DND-41 (cell line): ENCODE measurements around the gene IDH1.
A peak's percentile ranks its signal among the peaks of the same experiment; 100 is the strongest.
"Not testable (repeated sequence)": the region's sequence is repeated elsewhere in the genome, so short reads cannot be mapped to it uniquely, and the experiment has no call there.

ENCODE experiments used
- ATAC-seq: fragments of 200-7000 bp; cut with Tn5 transposase; 3 replicates; pipeline ENCODE4 v1.9.1; 2021; ENCODE audit warnings: low read depth; ENCODE audit not compliant: insufficient read depth
- DNase-seq: peaks from one replicate; pipeline ENCODE4 v3.0.0-alpha.2; 2020
- H2AFZ ChIP-seq: 2 replicates; pipeline ENCODE4 v1.6.0; 2012; ENCODE audit warnings: low read depth, low read length
- H3K27ac ChIP-seq: 2 replicates; pipeline ENCODE4 v1.5.1; 2012; ENCODE audit warnings: low read length, inconsistent platforms
- H3K27me3 ChIP-seq: fragments of 200-600 bp; sonication (generic); 2 replicates; pipeline ENCODE4 v1.6.0; 2012; ENCODE audit warnings: low read length, mild to moderate bottlenecking, inconsistent platforms; ENCODE audit not compliant: insufficient read depth, poor library complexity
- H3K36me3 ChIP-seq: 2 replicates; pipeline ENCODE4 v1.5.1; 2012; ENCODE audit warnings: low read length, inconsistent platforms; ENCODE audit not compliant: insufficient read depth
- H3K4me1 ChIP-seq: 2 replicates; pipeline ENCODE4 v1.5.1; 2012; ENCODE audit warnings: mild to moderate bottlenecking, low read length; ENCODE audit not compliant: insufficient read depth
- H3K4me2 ChIP-seq: 2 replicates; pipeline ENCODE4 v1.6.0; 2012; ENCODE audit warnings: mild to moderate bottlenecking, moderate library complexity, low read length, inconsistent platforms; ENCODE audit not compliant: insufficient read depth
- H3K4me3 ChIP-seq, 2 experiments: fragments of 200-600 bp in 1 of 2; shearing (Covaris generic) in 1 of 2; 2 replicates each; pipeline ENCODE4 v1.5.1; 2012 to 2016; ENCODE audit warnings: inconsistent platforms in 2 of 2, low read length in 2 of 2, mild to moderate bottlenecking in 2 of 2, low read depth in 1 of 2, moderate library complexity in 1 of 2
- H3K79me2 ChIP-seq: 2 replicates; pipeline ENCODE4 v1.6.0; 2012; ENCODE audit warnings: low read length, inconsistent platforms; ENCODE audit not compliant: insufficient read depth
- H3K9ac ChIP-seq: 2 replicates; pipeline ENCODE4 v1.6.0; 2012; ENCODE audit warnings: low read depth, mild to moderate bottlenecking, inconsistent platforms, low read length, moderate library complexity
- H3K9me3 ChIP-seq: 2 replicates; pipeline ENCODE4 v1.5.1; 2012; ENCODE audit warnings: low read length, moderate library complexity, mild to moderate bottlenecking, inconsistent platforms; ENCODE audit not compliant: insufficient read depth, severe bottlenecking
- H4K20me1 ChIP-seq: 2 replicates; pipeline ENCODE4 v1.6.0; 2012; ENCODE audit warnings: low read length; ENCODE audit not compliant: insufficient read depth
- CTCF ChIP-seq: IDR thresholded peaks from 2 replicates; pipeline ENCODE4 v1.5.1; 2012; ENCODE audit warnings: borderline replicate concordance, low read length, moderate library complexity, mild to moderate bottlenecking; ENCODE audit not compliant: poor library complexity, severe bottlenecking; ENCODE audit errors: extremely low read depth
- EZH2 ChIP-seq: IDR thresholded peaks from 3 replicates; pipeline ENCODE4 v1.6.1; 2012; ENCODE audit warnings: borderline replicate concordance, low read depth, mild to moderate bottlenecking, moderate library complexity, low read length, inconsistent platforms; ENCODE audit not compliant: severe bottlenecking

Gene IDH1

GRCh38 chr2:208268156-208268952 is 13.5 kb upstream of the IDH1 start:
- peak overlapping the region; percentile 74 for H3K9ac ChIP-seq

DNA sequence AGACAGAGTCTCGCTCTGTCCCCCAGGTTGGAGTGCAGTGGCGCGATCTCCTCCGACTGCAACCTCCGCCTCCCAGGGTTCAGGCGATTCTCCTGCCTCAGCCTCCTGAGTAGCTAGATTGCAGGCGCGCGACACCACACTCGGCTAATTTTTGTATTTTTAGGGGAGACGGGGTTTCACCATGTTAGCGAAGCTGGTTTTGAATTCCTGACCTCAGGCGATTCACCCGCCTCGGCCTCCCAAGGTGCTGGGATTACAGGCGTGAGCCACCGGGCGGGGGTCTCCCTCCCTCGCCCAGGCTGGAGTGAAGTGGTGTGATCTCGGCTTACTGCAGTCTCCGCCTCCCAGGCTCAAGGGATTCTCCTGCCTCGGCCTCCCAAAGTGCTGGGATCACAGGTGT is 12.7 kb upstream of the IDH1 start:
- DNase-seq, result peak; percentile 41
- Histone ChIP-seq H3K4me3 (peak overlapping the region; percentile 43 to 82), H3K36me3 (peaks cover 21% of the 10 kb centered on the region), H3K4me2 (peak overlapping the region; percentile 84), H3K27ac (peak overlapping the region; percentile 94), H3K4me1 (peaks cover 39% of the 10 kb centered on the region), H3K79me2 (peaks cover 73% of the 10 kb centered on the region), H4K20me1 (peaks cover 13% of the 10 kb centered on the region), H3K9ac (peak overlapping the region; percentile 74)
- ATAC-seq, H3K9me3 ChIP-seq, H2AFZ ChIP-seq, H3K27me3 ChIP-seq: not testable (repeated sequence)

More at GRCh38 chr2:208268156-208268952, 13.5 kb upstream of the IDH1 start:
- no peaks in the 10 kb centered on the region for H3K9me3 ChIP-seq
- H3K4me2 ChIP-seq, result peak overlapping the region; percentile 84
- TF ChIP-seq CTCF (no peak), EZH2 (no peak)
- H3K79me2 ChIP-seq, result peaks cover 80% of the 10 kb centered on the region
- H3K4me3 ChIP-seq, result peak overlapping the region; percentile 43 to 82; a peak in 3 of 4 replicates
- no peak overlapping the region for H2AFZ ChIP-seq
- H3K4me1 ChIP-seq, result peaks cover 39% of the 10 kb centered on the region
- DNase-seq (no peak), ATAC-seq (no peak)
- peaks cover 27% of the 10 kb centered on the region for H3K36me3 ChIP-seq
- peaks cover 13% of the 10 kb centered on the region for H4K20me1 ChIP-seq
- H3K27ac ChIP-seq, result peak overlapping the region; percentile 94
- no peaks in the 10 kb centered on the region for H3K27me3 ChIP-seq

GRCh38 chr2:208266936-208267335 is 12.1 kb upstream of the IDH1 start:
- TF ChIP-seq EZH2 (no peak), CTCF (no peak)
- DNase-seq (no peak), ATAC-seq (no peak)
- H3K4me3 ChIP-seq, result peak overlapping the region; percentile 43 to 82
- H3K27me3 ChIP-seq, result no peaks in the 10 kb centered on the region
- H3K79me2 ChIP-seq, result peaks cover 69% of the 10 kb centered on the region
- H3K9me3 ChIP-seq, result no peaks in the 10 kb centered on the region
- H4K20me1 ChIP-seq, result peaks cover 13% of the 10 kb centered on the region
- peak overlapping the region; percentile 94 for H3K27ac ChIP-seq
- peaks cover 16% of the 10 kb centered on the region for H3K36me3 ChIP-seq
- H3K4me2 ChIP-seq, result peak overlapping the region; percentile 84
- H2AFZ ChIP-seq, result peak overlapping the region; percentile 64
- H3K4me1 ChIP-seq, result peaks cover 39% of the 10 kb centered on the region
- peak overlapping the region; percentile 74 for H3K9ac ChIP-seq

DNA sequence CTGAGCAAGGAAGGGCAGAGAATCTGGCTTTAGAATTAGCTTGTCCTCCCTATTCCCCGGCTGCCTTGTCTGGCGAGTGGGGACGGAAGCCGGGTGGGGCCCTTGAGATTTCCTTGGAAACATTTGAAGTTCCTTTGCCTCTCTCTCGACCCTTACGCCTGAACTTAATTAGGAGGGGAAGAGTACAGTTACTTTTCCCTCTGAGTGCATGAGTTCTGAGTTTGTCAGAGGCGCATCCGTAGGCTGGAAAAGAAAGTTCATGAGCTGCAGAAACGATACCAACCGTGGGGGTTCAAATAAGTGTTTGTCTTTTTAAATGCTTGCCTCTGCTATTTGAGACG is 11.7 kb upstream of the IDH1 start:
- TF ChIP-seq EZH2 (no peak), CTCF (no peak)
- Histone ChIP-seq H3K9ac (peak overlapping the region; percentile 74), H3K9me3 (no peaks in the 10 kb centered on the region), H3K36me3 (peaks cover 13% of the 10 kb centered on the region), H4K20me1 (peaks cover 13% of the 10 kb centered on the region), H3K4me2 (peak overlapping the region; percentile 84), H3K4me1 (peaks cover 39% of the 10 kb centered on the region), H3K79me2 (peaks cover 66% of the 10 kb centered on the region), H3K27me3 (no peaks in the 10 kb centered on the region), H3K27ac (peak overlapping the region; percentile 94), H2AFZ (peak overlapping the region; percentile 64), H3K4me3 (peak overlapping the region; percentile 43 to 82)
- no peak for DNase-seq
- peak; percentile 34 for ATAC-seq
